Cardiac septum (tissue), 1 donor: ENCODE data around the gene CAPN9. TPM values are rescaled to one million over a fixed set of nuclear protein-coding genes. Genes with fewer than 3 reads are reported as not detected.

Experiments used
- DNase-seq: peaks from one replicate; pipeline ENCODE4 v3.0.0-alpha.2; 2020; ENCODE audit warnings: low spot score
- intact Hi-C: fragments of 100-400 bp; cut with DNase I; formaldehyde crosslinking; loops from one replicate; pipeline ENCODE4 v1.14.0; 2022
- total RNA-seq: library from RNA; stranded (reverse); fragmentation: NEBNext Ultra II Directional; extraction: Animal tissue kit (Norgen Biotek cat#: 25700); gene quantifications from one replicate; pipeline ENCODE4 v1.2.1, GENCODE V29; 2021
- donor health status: DM: no; HTN: no; CAD: no.

The CAPN9 gene
- total RNA-seq, 1 donor from 2014 or later, result 0.38 TPM

- no peak for DNase-seq
- intact Hi-C loops, result loop anchor here (5.0 kb wide), 1 partner anchor 59 kb away; the partner anchor contains the start of gene C1orf198
These were observed 61.2 kb downstream of the CAPN9 start for GRCh38 chr1:230808281-230808872.

- intact Hi-C loops, result loop anchor here (5.0 kb wide), 1 partner anchor 58 kb away; the partner anchor contains the start of gene C1orf198
- no peak for DNase-seq
These were observed 62.2 kb downstream of the CAPN9 start for GRCh38 chr1:230809256-230809990.

- intact Hi-C loops, result no loop called here
- DNase-seq, result no peak
These were observed 65.4 kb downstream of the CAPN9 start for GRCh38 chr1:230812568-230812967.

GRCh38 chr1:230814949-230815692 lies 67.9 kb downstream of the CAPN9 start:
- intact Hi-C loops, result no loop called here
- DNase-seq, result no peak

- intact Hi-C loops, result no loop called here
- DNase-seq, result no peak
These were observed 68.8 kb downstream of the CAPN9 start for GRCh38 chr1:230816018-230816417.

- intact Hi-C loops, result no loop called here
- no peak for DNase-seq
These were observed 71.2 kb downstream of the CAPN9 start for GRCh38 chr1:230818367-230818766.

GRCh38 chr1:230818901-230819300 lies 71.7 kb downstream of the CAPN9 start:
- intact Hi-C loops, result no loop called here
- no peak for DNase-seq

GRCh38 chr1:230819976-230820375 lies 72.8 kb downstream of the CAPN9 start:
- intact Hi-C loops, result no loop called here
- DNase-seq, result no peak

GRCh38 chr1:230820568-230820967 lies 73.4 kb downstream of the CAPN9 start:
- intact Hi-C loops, result no loop called here
- DNase-seq, result no peak

- intact Hi-C loops, result no loop called here
- no peak for DNase-seq
These were observed 74.2 kb downstream of the CAPN9 start for GRCh38 chr1:230821346-230821745.

GRCh38 chr1:230822092-230822581 lies 74.9 kb downstream of the CAPN9 start:
- no peak for DNase-seq
- intact Hi-C loops, result loop anchor here (2.0 kb wide), 1 partner anchor 27 kb away; no protein-coding TSS in a partner anchor

- intact Hi-C loops, result loop anchor here (2.0 kb wide), 1 partner anchor 25 kb away; no protein-coding TSS in a partner anchor
- no peak for DNase-seq
These were observed 76.2 kb downstream of the CAPN9 start for GRCh38 chr1:230823426-230823825.

- no peak for DNase-seq
- intact Hi-C loops, result loop anchor here (2.0 kb wide), 2 partner anchors 25 to 43 kb away; no protein-coding TSS in a partner anchor
These were observed 76.8 kb downstream of the CAPN9 start for GRCh38 chr1:230823931-230824381.

GRCh38 chr1:230824551-230824918 lies 77.3 kb downstream of the CAPN9 start:
- intact Hi-C loops, result loop anchor here (2.0 kb wide), 1 partner anchor 42 kb away; no protein-coding TSS in a partner anchor
- no peak for DNase-seq

- no peak for DNase-seq
- intact Hi-C loops, result loop anchor here (2.0 kb wide), 1 partner anchor 42 kb away; no protein-coding TSS in a partner anchor
These were observed 77.9 kb downstream of the CAPN9 start for GRCh38 chr1:230824919-230825721.

- intact Hi-C loops, result loop anchor here (2.0 kb wide), 1 partner anchor 41 kb away; no protein-coding TSS in a partner anchor
- no peak for DNase-seq
These were observed 78.6 kb downstream of the CAPN9 start for GRCh38 chr1:230825761-230826160.

- DNase-seq, result no peak
- intact Hi-C loops, result no loop called here
These were observed 79.1 kb downstream of the CAPN9 start for GRCh38 chr1:230826166-230826875.

- no peak for DNase-seq
- intact Hi-C loops, result no loop called here
These were observed 80.0 kb downstream of the CAPN9 start for GRCh38 chr1:230827081-230827681.
